ENCODE measurements around the gene TMEM63C. TPM values are rescaled to one million over a fixed set of nuclear protein-coding genes. Genes with fewer than 3 reads are reported as not detected.

TMEM63C gene
- total RNA-seq, 1 donor from 2014 or later: 0.91 TPM

- TF ChIP-seq CTCF (conservative IDR thresholded peaks at IDR 0.05): no peak
- peaks cover 23% of the 10 kb centered on the region for H3K27me3 Mint-ChIP-seq (ENCODE audit: low read depth)
- no peaks in the 10 kb centered on the region for H3K9me3 Mint-ChIP-seq
- no peak overlapping the region for H3K4me3 Mint-ChIP-seq
- no peaks in the 10 kb centered on the region for H3K36me3 Mint-ChIP-seq (ENCODE audit: low read depth)
- no peak overlapping the region for H3K27ac Mint-ChIP-seq (ENCODE audit: unreplicated experiment)
- DNase-seq (ENCODE audit: low read depth, low spot score): no peak
- peaks cover 9% of the 10 kb centered on the region for H3K4me1 Mint-ChIP-seq
Measured at GRCh38 chr14:77151918-77152588, 29.5 kb upstream of the TMEM63C start.

GRCh38 chr14:77153802-77154201, 27.8 kb upstream of the TMEM63C start:
- no peak for TF ChIP-seq CTCF (conservative IDR thresholded peaks at IDR 0.05)
- no peaks in the 10 kb centered on the region for H3K9me3 Mint-ChIP-seq

GRCh38 chr14:77154421-77154820, 27.2 kb upstream of the TMEM63C start:
- Mint-ChIP-seq H3K9me3 (no peaks in the 10 kb centered on the region), H3K27me3 (ENCODE audit: low read depth) (peaks cover 12% of the 10 kb centered on the region), H3K36me3 (ENCODE audit: low read depth) (no peaks in the 10 kb centered on the region), H3K27ac (ENCODE audit: unreplicated experiment) (no peak overlapping the region), H3K4me3 (no peak overlapping the region), H3K4me1 (peaks cover 26% of the 10 kb centered on the region)
- TF ChIP-seq CTCF (conservative IDR thresholded peaks at IDR 0.05): no peak
- DNase-seq (ENCODE audit: low read depth, low spot score): no peak

More at GRCh38 chr14:77153802-77154201, 27.8 kb upstream of the TMEM63C start:
- H3K27me3 Mint-ChIP-seq (ENCODE audit: low read depth): peaks cover 16% of the 10 kb centered on the region
- no peak overlapping the region for H3K27ac Mint-ChIP-seq (ENCODE audit: unreplicated experiment)
- no peak for DNase-seq (ENCODE audit: low read depth, low spot score)
- no peaks in the 10 kb centered on the region for H3K36me3 Mint-ChIP-seq (ENCODE audit: low read depth)
- H3K4me3 Mint-ChIP-seq: no peak overlapping the region
- peaks cover 21% of the 10 kb centered on the region for H3K4me1 Mint-ChIP-seq

DNA sequence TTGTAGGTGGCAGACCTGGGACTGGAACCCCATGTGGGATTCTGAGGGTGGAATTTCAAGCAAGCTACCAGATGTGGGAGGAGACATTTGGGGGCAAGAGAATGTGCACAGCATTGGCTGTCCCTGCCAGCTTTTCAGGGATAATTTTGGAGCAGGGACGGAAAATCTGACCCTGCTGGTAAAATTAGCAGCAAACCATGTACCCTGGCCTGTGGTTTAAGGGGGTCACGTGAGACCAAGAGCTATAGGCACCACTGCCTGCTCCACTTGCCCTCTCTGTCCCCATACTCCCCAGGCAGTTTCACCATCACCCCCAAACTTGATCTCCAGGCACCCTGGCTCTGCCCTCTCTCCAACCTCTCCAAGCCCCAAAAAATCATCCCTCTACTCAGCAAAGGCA, 26.5 kb upstream of the TMEM63C start:
- H3K4me1 Mint-ChIP-seq: peaks cover 26% of the 10 kb centered on the region
- H3K4me3 Mint-ChIP-seq: no peak overlapping the region
- DNase-seq (ENCODE audit: low read depth, low spot score): no peak
- no peak for TF ChIP-seq CTCF (conservative IDR thresholded peaks at IDR 0.05)
- H3K27ac Mint-ChIP-seq (ENCODE audit: unreplicated experiment): no peak overlapping the region
- H3K9me3 Mint-ChIP-seq: no peaks in the 10 kb centered on the region
- H3K27me3 Mint-ChIP-seq (ENCODE audit: low read depth): peaks cover 9% of the 10 kb centered on the region
- no peaks in the 10 kb centered on the region for H3K36me3 Mint-ChIP-seq (ENCODE audit: low read depth)

DNA sequence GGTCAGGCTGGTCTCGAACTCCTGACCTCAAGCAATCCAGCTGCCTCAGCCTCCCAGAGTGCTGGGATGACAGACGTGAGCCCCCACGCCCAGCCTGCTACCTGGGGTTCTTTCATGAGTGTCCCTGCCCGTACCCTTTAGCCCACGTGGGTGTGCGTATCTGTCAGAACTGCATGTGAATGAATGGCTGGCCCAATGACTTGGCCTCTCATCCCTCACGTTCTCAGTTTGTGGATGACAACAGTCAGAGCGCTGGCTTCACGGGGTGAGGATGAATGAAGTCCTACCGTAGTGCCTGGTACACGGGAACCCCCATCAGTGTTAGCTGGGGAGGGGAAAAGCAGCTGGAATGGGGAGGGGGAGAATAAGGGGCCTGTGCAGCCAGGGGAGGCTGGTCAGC, 23.9 kb upstream of the TMEM63C start:
- no peaks in the 10 kb centered on the region for H3K9me3 Mint-ChIP-seq
- peak overlapping the region; percentile 98 for H3K27ac Mint-ChIP-seq (ENCODE audit: unreplicated experiment)
- no peak overlapping the region for H3K4me3 Mint-ChIP-seq
- H3K4me1 Mint-ChIP-seq: peaks cover 26% of the 10 kb centered on the region
- peaks cover 16% of the 10 kb centered on the region for H3K27me3 Mint-ChIP-seq (ENCODE audit: low read depth)
- no peak for TF ChIP-seq CTCF (conservative IDR thresholded peaks at IDR 0.05)
- H3K36me3 Mint-ChIP-seq (ENCODE audit: low read depth): no peaks in the 10 kb centered on the region
- DNase-seq (ENCODE audit: low read depth, low spot score): no peak
